ENCODE results near the gene SMS.

Gene SMS

GRCh38 chrX:21926116-21926515 is 14.4 kb upstream of the SMS start:
- H3K4me3 ChIP-seq (ENCODE audit: low read depth, low read length): no peak overlapping the region
- no peak for DNase-seq (ENCODE audit: low read depth)
- TF ChIP-seq CTCF (IDR thresholded peaks at IDR 0.05; ENCODE audit: low read depth, low read length, missing control alignments): no peak

- TF ChIP-seq CTCF (IDR thresholded peaks at IDR 0.05; ENCODE audit: low read depth, low read length, missing control alignments): no peak
- no peak for DNase-seq (ENCODE audit: low read depth)
- no peak overlapping the region for H3K4me3 ChIP-seq (ENCODE audit: low read depth, low read length)
Measured at GRCh38 chrX:21926527-21927278, 13.8 kb upstream of the SMS start.

GRCh38 chrX:21929209-21929608 is 11.3 kb upstream of the SMS start:
- TF ChIP-seq CTCF (IDR thresholded peaks at IDR 0.05; ENCODE audit: low read depth, low read length, missing control alignments): no peak
- no peak for DNase-seq (ENCODE audit: low read depth)
- no peak overlapping the region for H3K4me3 ChIP-seq (ENCODE audit: low read depth, low read length)

GRCh38 chrX:21930986-21931385 is 9.5 kb upstream of the SMS start:
- H3K4me3 ChIP-seq (ENCODE audit: low read depth, low read length): no peak overlapping the region
- DNase-seq (ENCODE audit: low read depth): no peak
- no peak for TF ChIP-seq CTCF (IDR thresholded peaks at IDR 0.05; ENCODE audit: low read depth, low read length, missing control alignments)

- DNase-seq (ENCODE audit: low read depth): no peak
- H3K4me3 ChIP-seq (ENCODE audit: low read depth, low read length): no peak overlapping the region
- TF ChIP-seq CTCF (IDR thresholded peaks at IDR 0.05; ENCODE audit: low read depth, low read length, missing control alignments): no peak
Measured at GRCh38 chrX:21932292-21933002, 8.1 kb upstream of the SMS start.

GRCh38 chrX:21933077-21933476 is 7.4 kb upstream of the SMS start:
- H3K4me3 ChIP-seq (ENCODE audit: low read depth, low read length): no peak overlapping the region
- no peak for DNase-seq (ENCODE audit: low read depth)
- TF ChIP-seq CTCF (IDR thresholded peaks at IDR 0.05; ENCODE audit: low read depth, low read length, missing control alignments): no peak
